ENCODE results near the gene MPZL1. TPM values are rescaled to one million over a fixed set of nuclear protein-coding genes. Genes with fewer than 3 reads are reported as not detected.

Gene MPZL1
- total and polyA plus RNA-seq, 2 of the 13 experiments (the other 11 are each of a cell fraction or from before 2014, with no cell fraction given): 38.0 to 68.7 TPM

DNA sequence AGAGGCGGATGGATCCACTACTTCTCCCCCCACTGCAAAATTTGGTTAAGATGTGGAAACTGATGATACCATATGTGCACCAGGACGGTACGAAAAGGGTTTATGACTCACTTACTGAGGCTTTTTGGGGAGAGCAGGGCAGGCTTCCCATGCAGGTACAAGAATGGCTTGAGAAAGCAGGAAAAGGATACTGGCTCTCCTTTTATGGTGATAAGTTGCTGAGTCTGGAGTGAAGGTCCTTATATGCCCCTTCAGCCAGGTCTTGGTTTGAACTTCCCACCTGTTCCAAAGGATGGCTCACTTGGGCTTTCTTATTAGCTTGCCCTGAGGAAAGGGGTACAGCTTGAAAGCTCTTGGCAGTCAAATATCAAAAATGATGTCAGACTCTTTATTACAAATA, 23.1 kb downstream of the MPZL1 start (continued):
- TF ChIP-seq, protein P1, sequence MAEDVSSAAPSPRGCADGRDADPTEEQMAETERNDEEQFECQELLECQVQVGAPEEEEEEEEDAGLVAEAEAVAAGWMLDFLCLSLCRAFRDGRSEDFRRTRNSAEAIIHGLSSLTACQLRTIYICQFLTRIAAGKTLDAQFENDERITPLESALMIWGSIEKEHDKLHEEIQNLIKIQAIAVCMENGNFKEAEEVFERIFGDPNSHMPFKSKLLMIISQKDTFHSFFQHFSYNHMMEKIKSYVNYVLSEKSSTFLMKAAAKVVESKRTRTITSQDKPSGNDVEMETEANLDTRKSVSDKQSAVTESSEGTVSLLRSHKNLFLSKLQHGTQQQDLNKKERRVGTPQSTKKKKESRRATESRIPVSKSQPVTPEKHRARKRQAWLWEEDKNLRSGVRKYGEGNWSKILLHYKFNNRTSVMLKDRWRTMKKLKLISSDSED (CRISPR knock-in tag; IDR thresholded peaks at IDR 0.05): no peak
- TF ChIP-seq SALL1 (CRISPR knock-in tag; IDR thresholded peaks at IDR 0.05): no peak
- TF ChIP-seq, protein P2, sequence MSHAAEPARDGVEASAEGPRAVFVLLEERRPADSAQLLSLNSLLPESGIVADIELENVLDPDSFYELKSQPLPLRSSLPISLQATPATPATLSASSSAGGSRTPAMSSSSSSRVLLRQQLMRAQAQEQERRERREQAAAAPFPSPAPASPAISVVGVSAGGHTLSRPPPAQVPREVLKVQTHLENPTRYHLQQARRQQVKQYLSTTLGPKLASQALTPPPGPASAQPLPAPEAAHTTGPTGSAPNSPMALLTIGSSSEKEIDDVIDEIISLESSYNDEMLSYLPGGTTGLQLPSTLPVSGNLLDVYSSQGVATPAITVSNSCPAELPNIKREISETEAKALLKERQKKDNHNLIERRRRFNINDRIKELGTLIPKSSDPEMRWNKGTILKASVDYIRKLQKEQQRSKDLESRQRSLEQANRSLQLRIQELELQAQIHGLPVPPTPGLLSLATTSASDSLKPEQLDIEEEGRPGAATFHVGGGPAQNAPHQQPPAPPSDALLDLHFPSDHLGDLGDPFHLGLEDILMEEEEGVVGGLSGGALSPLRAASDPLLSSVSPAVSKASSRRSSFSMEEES (CRISPR knock-in tag; IDR thresholded peaks at IDR 0.05): no peak
- TF ChIP-seq ZMYM4 (CRISPR knock-in tag; IDR thresholded peaks at IDR 0.05): no peak
- TF ChIP-seq SP2 (CRISPR knock-in tag; IDR thresholded peaks at IDR 0.05): no peak
- TF ChIP-seq ZNF234 (CRISPR knock-in tag; conservative IDR thresholded peaks at IDR 0.05): no peak
- TF ChIP-seq, protein P3, sequence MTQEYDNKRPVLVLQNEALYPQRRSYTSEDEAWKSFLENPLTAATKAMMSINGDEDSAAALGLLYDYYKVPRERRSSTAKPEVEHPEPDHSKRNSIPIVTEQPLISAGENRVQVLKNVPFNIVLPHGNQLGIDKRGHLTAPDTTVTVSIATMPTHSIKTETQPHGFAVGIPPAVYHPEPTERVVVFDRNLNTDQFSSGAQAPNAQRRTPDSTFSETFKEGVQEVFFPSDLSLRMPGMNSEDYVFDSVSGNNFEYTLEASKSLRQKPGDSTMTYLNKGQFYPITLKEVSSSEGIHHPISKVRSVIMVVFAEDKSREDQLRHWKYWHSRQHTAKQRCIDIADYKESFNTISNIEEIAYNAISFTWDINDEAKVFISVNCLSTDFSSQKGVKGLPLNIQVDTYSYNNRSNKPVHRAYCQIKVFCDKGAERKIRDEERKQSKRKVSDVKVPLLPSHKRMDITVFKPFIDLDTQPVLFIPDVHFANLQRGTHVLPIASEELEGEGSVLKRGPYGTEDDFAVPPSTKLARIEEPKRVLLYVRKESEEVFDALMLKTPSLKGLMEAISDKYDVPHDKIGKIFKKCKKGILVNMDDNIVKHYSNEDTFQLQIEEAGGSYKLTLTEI (CRISPR knock-in tag; conservative IDR thresholded peaks at IDR 0.05): no peak
- no peak for TF ChIP-seq FOXK1 (CRISPR knock-in tag; IDR thresholded peaks at IDR 0.05; ENCODE audit: borderline replicate concordance, low read depth)
- no peak for TF ChIP-seq ZNF672 (CRISPR knock-in tag; IDR thresholded peaks at IDR 0.05)
- no peak for TF ChIP-seq ZNF282 (IDR thresholded peaks at IDR 0.05; ENCODE audit: partially characterized antibody)
- TF ChIP-seq ZNF558 (CRISPR knock-in tag; IDR thresholded peaks at IDR 0.05; ENCODE audit: borderline replicate concordance): no peak
- TF ChIP-seq, protein P4, sequence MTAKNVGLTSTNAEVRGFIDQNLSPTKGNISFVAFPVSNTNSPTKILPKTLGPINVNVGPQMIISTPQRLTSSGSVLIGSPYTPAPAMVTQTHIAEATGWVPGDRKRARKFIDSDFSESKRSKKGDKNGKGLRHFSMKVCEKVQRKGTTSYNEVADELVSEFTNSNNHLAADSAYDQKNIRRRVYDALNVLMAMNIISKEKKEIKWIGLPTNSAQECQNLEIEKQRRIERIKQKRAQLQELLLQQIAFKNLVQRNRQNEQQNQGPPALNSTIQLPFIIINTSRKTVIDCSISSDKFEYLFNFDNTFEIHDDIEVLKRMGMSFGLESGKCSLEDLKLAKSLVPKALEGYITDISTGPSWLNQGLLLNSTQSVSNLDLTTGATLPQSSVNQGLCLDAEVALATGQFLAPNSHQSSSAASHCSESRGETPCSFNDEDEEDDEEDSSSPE (CRISPR knock-in tag; IDR thresholded peaks at IDR 0.05): no peak
- TF ChIP-seq, protein P5, sequence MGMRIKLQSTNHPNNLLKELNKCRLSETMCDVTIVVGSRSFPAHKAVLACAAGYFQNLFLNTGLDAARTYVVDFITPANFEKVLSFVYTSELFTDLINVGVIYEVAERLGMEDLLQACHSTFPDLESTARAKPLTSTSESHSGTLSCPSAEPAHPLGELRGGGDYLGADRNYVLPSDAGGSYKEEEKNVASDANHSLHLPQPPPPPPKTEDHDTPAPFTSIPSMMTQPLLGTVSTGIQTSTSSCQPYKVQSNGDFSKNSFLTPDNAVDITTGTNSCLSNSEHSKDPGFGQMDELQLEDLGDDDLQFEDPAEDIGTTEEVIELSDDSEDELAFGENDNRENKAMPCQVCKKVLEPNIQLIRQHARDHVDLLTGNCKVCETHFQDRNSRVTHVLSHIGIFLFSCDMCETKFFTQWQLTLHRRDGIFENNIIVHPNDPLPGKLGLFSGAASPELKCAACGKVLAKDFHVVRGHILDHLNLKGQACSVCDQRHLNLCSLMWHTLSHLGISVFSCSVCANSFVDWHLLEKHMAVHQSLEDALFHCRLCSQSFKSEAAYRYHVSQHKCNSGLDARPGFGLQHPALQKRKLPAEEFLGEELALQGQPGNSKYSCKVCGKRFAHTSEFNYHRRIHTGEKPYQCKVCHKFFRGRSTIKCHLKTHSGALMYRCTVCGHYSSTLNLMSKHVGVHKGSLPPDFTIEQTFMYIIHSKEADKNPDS (CRISPR knock-in tag; IDR thresholded peaks at IDR 0.05): no peak
- no peak for TF ChIP-seq TARDBP (CRISPR knock-in tag; IDR thresholded peaks at IDR 0.05)
